GM13976 (cell line): ENCODE data around the gene TAMALIN.
A peak's percentile ranks its signal among the peaks of the same experiment; 100 is the strongest.

Source experiments
- DNase-seq: peaks from one replicate; pipeline ENCODE4 v3.0.0; 2012; ENCODE audit warnings: low spot score
- CTCF ChIP-seq: IDR thresholded peaks from 2 replicates; pipeline ENCODE4 v1.5.1; 2012; ENCODE audit warnings: borderline replicate concordance, mild to moderate bottlenecking; ENCODE audit not compliant: insufficient read depth; ENCODE audit errors: extremely low read depth, missing control alignments, control extremely low read depth
- in situ Hi-C: fragments of 300-500 bp; cut with MboI; formaldehyde crosslinking; loops from one replicate; pipeline ENCODE4 v1.12.0; 2022; ENCODE audit warnings: low sequenced_read_pairs, mixed read lengths, inconsistent platforms; ENCODE audit not compliant: unreplicated experiment

TAMALIN gene

GRCh38 chr12:52032804-52033445, 26.2 kb downstream of the TAMALIN start:
- DNase-seq: peak; percentile 96
- in situ Hi-C loops: loop anchor here (5.0 kb wide), 1 partner anchor 84 kb away; no protein-coding TSS in a partner anchor

GRCh38 chr12:52033446-52034140, 26.8 kb downstream of the TAMALIN start:
- in situ Hi-C loops: loop anchor here (5.0 kb wide), 1 partner anchor 84 kb away; no protein-coding TSS in a partner anchor
- no peak for TF ChIP-seq CTCF
- no peak for DNase-seq

More at GRCh38 chr12:52032804-52033445, 26.2 kb downstream of the TAMALIN start:
- TF ChIP-seq CTCF: no peak

GRCh38 chr12:52035190-52035589, 28.4 kb downstream of the TAMALIN start:
- no peak for TF ChIP-seq CTCF
- no peak for DNase-seq
- in situ Hi-C loops: no loop called here

- no peak for DNase-seq
- in situ Hi-C loops: no loop called here
- no peak for TF ChIP-seq CTCF
Observed at GRCh38 chr12:52035926-52036325, 29.2 kb downstream of the TAMALIN start.

DNA sequence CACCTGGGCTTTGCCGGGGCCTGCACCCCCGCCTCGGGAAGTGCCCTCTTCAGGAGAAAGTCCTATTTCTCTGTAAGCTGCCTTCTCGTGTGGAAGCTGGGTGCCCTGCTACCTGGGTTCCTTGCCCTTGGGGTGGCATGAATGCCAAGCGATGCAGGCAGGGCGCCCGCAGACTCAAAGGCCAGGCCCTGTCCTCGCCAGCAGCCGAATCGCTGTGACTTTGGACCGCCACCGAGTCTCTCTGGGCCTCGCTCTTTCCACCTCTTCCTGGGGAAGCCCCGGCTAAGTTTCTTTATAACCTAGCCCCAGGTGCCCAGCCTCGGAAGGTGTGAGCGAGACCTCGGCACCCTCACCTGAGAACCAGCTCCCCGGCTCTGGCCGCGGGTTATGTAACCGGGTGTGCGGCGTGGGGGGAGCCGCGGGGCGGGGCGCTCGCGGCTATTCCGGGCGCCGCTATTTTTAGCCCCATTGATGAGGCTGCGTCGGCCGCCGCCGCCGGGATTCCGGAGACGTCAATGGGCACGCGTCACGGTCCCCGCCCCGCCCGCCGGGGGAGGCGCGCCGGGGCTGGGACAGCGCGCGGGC, 29.9 kb downstream of the TAMALIN start:
- TF ChIP-seq CTCF: no peak
- in situ Hi-C loops: no loop called here
- peak; percentile 86 for DNase-seq

DNA sequence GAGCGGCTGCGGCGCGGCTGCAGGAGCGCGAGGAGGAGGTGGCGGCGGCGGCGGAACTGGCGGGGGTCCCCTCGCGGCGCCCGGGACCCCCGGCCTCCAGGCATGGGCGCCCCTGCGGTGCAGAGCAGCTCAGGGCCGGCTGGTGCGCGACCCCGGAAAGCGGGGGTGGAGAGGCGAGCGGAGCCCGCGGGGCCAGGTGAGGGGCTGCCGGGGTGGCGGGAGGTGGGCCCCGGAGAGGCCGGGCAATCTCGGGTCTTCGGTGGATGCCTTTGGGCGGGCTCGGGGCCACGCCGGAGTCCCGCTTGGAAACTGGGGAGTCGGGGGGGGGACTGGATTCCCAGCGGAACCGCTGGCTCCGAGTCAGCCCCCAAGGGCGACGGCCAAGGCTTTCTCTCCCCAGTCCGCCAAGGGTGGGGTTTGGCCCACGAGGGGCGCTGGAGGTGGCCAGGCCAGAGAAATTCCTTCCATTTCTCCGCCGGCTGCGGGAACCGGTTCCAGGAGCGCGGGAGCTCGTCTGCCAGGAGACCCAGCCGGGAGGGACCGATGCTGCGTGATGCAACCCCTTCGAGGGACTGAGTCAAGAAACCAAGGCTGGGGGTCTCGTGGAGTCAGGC, 30.6 kb downstream of the TAMALIN start:
- peak; percentile 58 for DNase-seq
- TF ChIP-seq CTCF: no peak
- in situ Hi-C loops: no loop called here
